K562 (cell line): Measurements from ENCODE around the gene KIF19. TPM values are rescaled to one million over a fixed set of nuclear protein-coding genes. Genes with fewer than 3 reads are reported as not detected.

Experiments
- ATAC-seq: fragments of 200-7000 bp; cut with Tn5 transposase; 3 replicates; pipeline ENCODE4 v1.9.1; 2020; ENCODE audit warnings: moderate library complexity
- BruUV-seq: library from RNA; stranded (reverse); fragments of 400-500 nt; replicated peaks from 2 replicates; lab custom pipeline; 2021; lab: Mats Ljungman, UMichigan
- CTCF ChIA-PET: fragments of 300-600 bp; formaldehyde crosslinking; extraction: SDS; loops from one replicate; lab custom pipeline; 2021; ENCODE audit warnings: low intra/inter-chr PET ratio; lab: Yijun Ruan, JAX
- POLR2A ChIA-PET: fragments of 300-600, 350-650 bp; sonication (Branson Sonifier 250); formaldehyde crosslinking; extraction: SDS; loops from one replicate; lab custom pipeline; 2021; ENCODE audit warnings: antibody characterized with exemption, inconsistent platforms; lab: Yijun Ruan, JAX
- DNase-seq, 4 experiments: peaks; one replicate each; pipeline versions ENCODE4 v3.0.0 to v3.0.0-alpha.2; 2011 to 2018; ENCODE audit warnings: low spot score in 3 of 4, mixed read lengths in 3 of 4; ENCODE audit errors: extremely low read depth in 1 of 4
- FAIRE-seq: peaks from 2 replicates; lab custom pipeline; 2011; peaks lifted over from hg19 to GRCh38; lab: Jason Lieb, UNC
- H2AFZ ChIP-seq: 2 replicates; pipeline ENCODE4 v1.6.0; 2011; ENCODE audit warnings: low read depth, low read length, control low read depth, inconsistent platforms
- H3K27ac ChIP-seq: fragments of 200-600 bp; 3 replicates; pipeline ENCODE4 v1.8.0; 2011; ENCODE audit warnings: low read depth, mild to moderate bottlenecking, control low read depth, inconsistent platforms, low read length, moderate library complexity, mixed read lengths; ENCODE audit errors: extremely low read depth
- H3K27me3 ChIP-seq, 2 experiments: fragments of 300-600 bp in 1 of 2; 2 replicates in 1 of 2; 3 replicates in 1 of 2; pipeline versions ENCODE4 v1.6.0 to v1.8.0; 2011; ENCODE audit warnings: inconsistent platforms in 2 of 2, low read length in 2 of 2, mild to moderate bottlenecking in 1 of 2, mixed read lengths in 1 of 2, moderate library complexity in 1 of 2; ENCODE audit not compliant: control insufficient read depth in 2 of 2, insufficient read depth in 2 of 2
- H3K36me3 ChIP-seq: fragments of 300-600 bp; 3 replicates; pipeline ENCODE4 v1.8.0; 2011; ENCODE audit warnings: mild to moderate bottlenecking, low read length, inconsistent platforms; ENCODE audit not compliant: control insufficient read depth, insufficient read depth
- H3K4me1 ChIP-seq, 2 experiments: fragments of 200-600 bp in 1 of 2; replicated peaks in 1 of 2; 2 replicates in 1 of 2; 3 replicates in 1 of 2; pipeline versions ENCODE4 v1.5.1 to v1.8.0; 2011; ENCODE audit warnings: inconsistent platforms in 2 of 2, low read length in 2 of 2, mild to moderate bottlenecking in 1 of 2, mixed read lengths in 1 of 2, moderate library complexity in 1 of 2; ENCODE audit not compliant: control insufficient read depth in 2 of 2, insufficient read depth in 2 of 2
- H3K4me2 ChIP-seq: 2 replicates; pipeline ENCODE4 v1.6.1; 2011; ENCODE audit warnings: low read length, control low read depth, inconsistent platforms, mixed read lengths; ENCODE audit not compliant: insufficient read depth
- H3K4me3 ChIP-seq: fragments of 200-600 bp; sonication (generic), shearing (Covaris generic); 2 replicates; pipeline ENCODE4 v1.5.1; 2016; ENCODE audit warnings: control low read depth, inconsistent platforms
- H3K79me2 ChIP-seq: fragments of 200-600 bp; 3 replicates; pipeline ENCODE4 v1.8.0; 2011; ENCODE audit warnings: low read length, inconsistent platforms; ENCODE audit not compliant: control insufficient read depth, insufficient read depth
- H3K9ac ChIP-seq, 2 experiments: 2 replicates each; pipeline versions ENCODE4 v1.6.0 to v1.6.1; 2011; ENCODE audit warnings: low read depth in 2 of 2, low read length in 2 of 2, control low read depth in 1 of 2, inconsistent platforms in 1 of 2, mild to moderate bottlenecking in 1 of 2, mixed read lengths in 1 of 2; ENCODE audit not compliant: insufficient read depth in 1 of 2
- H3K9me1 ChIP-seq: one replicate; pipeline ENCODE4 v1.6.0; 2011; ENCODE audit warnings: inconsistent platforms, mild to moderate bottlenecking, low read length, moderate library complexity; ENCODE audit not compliant: control insufficient read depth, insufficient read depth
- H3K9me3 ChIP-seq: replicated peaks from 2 replicates; pipeline ENCODE4 v1.5.1; 2011; ENCODE audit warnings: low read depth, low read length, inconsistent platforms; ENCODE audit not compliant: control insufficient read depth, insufficient read depth
- H4K20me1 ChIP-seq: replicated peaks from 2 replicates; pipeline ENCODE4 v1.6.1; 2011; ENCODE audit warnings: low read length, inconsistent platforms, mixed read lengths; ENCODE audit not compliant: control insufficient read depth, insufficient read depth
- ATF1 ChIP-seq, 2 experiments: fragments of 450-650 bp in 1 of 2; IDR thresholded peaks; 2 replicates each; pipeline ENCODE4 v1.6.1; 2016; ENCODE audit warnings: missing compliant biosample characterization in 1 of 2, missing genetic modification characterization in 1 of 2
- CREM ChIP-seq: IDR thresholded peaks from 2 replicates; pipeline ENCODE4 v1.6.1; 2014; ENCODE audit warnings: antibody characterized with exemption, low read depth
- ELF1 ChIP-seq: fragments of 200-800 bp; sonication (Bioruptor generic); IDR thresholded peaks from 2 replicates; pipeline ENCODE4 v1.6.1; 2016; ENCODE audit warnings: missing genetic modification characterization, missing compliant biosample characterization
- ETV6 ChIP-seq, 3 experiments: fragments of 150-350 bp in 1 of 3; sonication (generic) in 1 of 3; formaldehyde crosslinking in 1 of 3; IDR thresholded peaks; 2 replicates each; pipeline versions ENCODE4 v1.6.1 to v1.8.0; 2014 to 2022; ENCODE audit warnings: borderline replicate concordance in 2 of 3, low read depth in 2 of 3, antibody characterized with exemption in 1 of 3, low read length in 1 of 3, mild to moderate bottlenecking in 1 of 3, missing genetic modification reagents in 1 of 3
- FOSL1 ChIP-seq: fragments of 200-800 bp; sonication (Bioruptor generic); conservative IDR thresholded peaks from 2 replicates; pipeline ENCODE4 v1.6.1; 2016; ENCODE audit warnings: missing genetic modification characterization, missing compliant biosample characterization
- FOXO4 ChIP-seq: fragments of 450-650 bp; formaldehyde crosslinking; IDR thresholded peaks from 2 replicates; pipeline ENCODE4 v1.4.0; 2020; ENCODE audit warnings: mild to moderate bottlenecking, moderate library complexity
- GTF2E2 ChIP-seq: fragments of 200-800 bp; sonication (Bioruptor generic); IDR thresholded peaks from 2 replicates; pipeline ENCODE4 v1.6.1; 2016; ENCODE audit warnings: missing genetic modification characterization, missing compliant biosample characterization
- HINFP ChIP-seq: fragments of 450-650 bp; conservative IDR thresholded peaks from 2 replicates; pipeline ENCODE4 v1.6.1; 2016; ENCODE audit warnings: missing genetic modification characterization, low read depth, mild to moderate bottlenecking, control low read depth, missing compliant biosample characterization
- HIVEP1 ChIP-seq: fragments of 250-450 bp; sonication (Bioruptor Pico); IDR thresholded peaks from 2 replicates; pipeline ENCODE4 v1.4.0; 2020; ENCODE audit warnings: mild to moderate bottlenecking
- MAX ChIP-seq: sonication (generic); formaldehyde crosslinking; IDR thresholded peaks from 2 replicates; pipeline ENCODE4 v1.9.0; 2022; ENCODE audit warnings: mild to moderate bottlenecking, missing genetic modification reagents
- SMAD3 ChIP-seq: fragments of 450-650 bp; formaldehyde crosslinking; conservative IDR thresholded peaks from 2 replicates; pipeline ENCODE4 v1.4.0; 2020; ENCODE audit warnings: mild to moderate bottlenecking
- WGBS: fragments of 100-300 bp; shearing (Covaris generic); methylation state at CpG from one replicate; pipeline ENCODE4 v1.1.6; 2016; ENCODE audit warnings: low coverage, mixed read lengths; ENCODE audit not compliant: insufficient coverage; ENCODE audit errors: missing lambda C conversion rate; 5-methylcytosine and 5-hydroxymethylcytosine counted together
- in situ Hi-C: fragments of 300-500 bp; cut with MboI; formaldehyde crosslinking; loops from 4 replicates; pipeline ENCODE4 v1.15.0; 2018; ENCODE audit warnings: inconsistent platforms, mixed read lengths
- intact Hi-C: fragments of 100-400 bp; cut with micrococcal nuclease; formaldehyde crosslinking; loops from 2 replicates; pipeline ENCODE4 v1.14.2; 2022
- polyA plus RNA-seq, 8 experiments: library from polyadenylated mRNA; depleted of rRNA in 4 of 8; stranded (reverse) in 5 of 8; unstranded in 3 of 8; fragments of >200 nt; fragmentation: Nextera tagmentation in 2 of 8; fragmentation: Illumina TruSeq in 1 of 8; extraction: Ambion mirVana in 2 of 8; extraction: Trizol in 1 of 8; gene quantifications; 2 replicates each; pipeline versions ENCODE4 v1.2.1 to v1.2.3, GENCODE V29; 2011 to 2014; ENCODE audit warnings: inconsistent platforms in 1 of 8, missing spikeins in 1 of 8
- total RNA-seq, 7 experiments: library from RNA; depleted of rRNA in 6 of 7; stranded (reverse); fragments of >200 nt in 6 of 7; fragmentation: Illumina TruSeq in 2 of 7; extraction: Trizol in 2 of 7; gene quantifications; 2 replicates each; pipeline versions ENCODE4 v1.2.1 to v1.2.3, GENCODE V29; 2011 to 2021; ENCODE audit warnings: low replicate concordance in 1 of 7

The KIF19 gene
- total and polyA plus RNA-seq, 9 of the 15 experiments (the other 6 are each of a cell fraction or from before 2014, with no cell fraction given) = 0.10 TPM; not detected in 8

GRCh38 chr17:74283371-74283673 lies 42.7 kb upstream of the KIF19 start (continued):
- no peak for TF ChIP-seq FOXO4
- TF ChIP-seq GTF2E2 (tag) = no peak
- TF ChIP-seq HIVEP1 (CRISPR knock-in tag) = no peak
- TF ChIP-seq, all 486 proteins: peak for 0

- Histone ChIP-seq H2AFZ (no peak overlapping the region), H3K9ac (peak overlapping the region in 1 of 2 experiments; percentile 43; a peak in 2 of 4 replicates), H3K9me3 (no peaks in the 10 kb centered on the region), H3K4me3 (no peak overlapping the region), H3K4me2 (no peak overlapping the region; the same call in 1 of the 2 replicates), H4K20me1 (no peaks in the 10 kb centered on the region), H3K36me3 (no peaks in the 10 kb centered on the region), H3K27me3 (no peaks in the 10 kb centered on the region), H3K27ac (no peak overlapping the region), H3K4me1 (peaks cover 20 to 42% of the 10 kb centered on the region in 2 experiments), H3K9me1 (no peaks in the 10 kb centered on the region), H3K79me2 (no peaks in the 10 kb centered on the region)
- ChIA-PET CTCF (no interaction called here), POLR2A (interaction anchor here (0.6 to 3.0 kb wide), 4 partner anchors 9 to 38 kb away, joined by 3 to 16 read pairs (median 3); no protein-coding TSS in a partner anchor)
- no peak for TF ChIP-seq HINFP
- no peak for TF ChIP-seq ELF1 (tag)
- TF ChIP-seq ATF1 (CRISPR knock-in tag; IDR thresholded peaks at IDR 0.05) = no peak
- TF ChIP-seq ATF1 (tag; IDR thresholded peaks at IDR 0.05) = peak; percentile 50
- no peak for TF ChIP-seq ETV6 (IDR thresholded peaks at IDR 0.05; ENCODE audit: borderline replicate concordance in 1 of 2, low read depth in 2 of 2, low read length in 1 of 2)
- TF ChIP-seq ETV6 (CRISPR knock-in tag; IDR thresholded peaks at IDR 0.05; ENCODE audit: borderline replicate concordance) = 0 out of 2 replicates have a peak, but pooled peaks have one; percentile 35
- TF ChIP-seq SMAD3 (CRISPR knock-in tag) = no peak
- TF ChIP-seq MAX (CRISPR knock-in tag) = no peak
- 0 out of 2 replicates have a peak, but pooled peaks have one; percentile 24 for TF ChIP-seq FOSL1 (tag)
- TF ChIP-seq CREM = peak; percentile 27; the same call in 1 of the 2 replicates
- no peak for DNase-seq
- in situ Hi-C loops (no loop called here), intact Hi-C loops (no loop called here)
- FAIRE-seq = no peak
- WGBS = 34% methylated on average over 14 of the region's 14 CpGs
- no peak for ATAC-seq
- BruUV-seq = no TSS peak
Measured at GRCh38 chr17:74287031-74287602, 38.9 kb upstream of the KIF19 start.
